GM12874 (cell line): Measurements from ENCODE around the gene HMCN1.

ENCODE experiments used
- CTCF ChIP-seq: IDR thresholded peaks from 2 replicates; pipeline ENCODE4 v1.5.1; 2011; ENCODE audit warnings: low read depth, mild to moderate bottlenecking, control low read depth, low read length, moderate library complexity; ENCODE audit not compliant: insufficient read depth

The HMCN1 gene

GRCh38 chr1:186146974-186147373 is 412.8 kb downstream of the HMCN1 start:
- no peak for TF ChIP-seq CTCF

GRCh38 chr1:186149591-186149990 is 415.4 kb downstream of the HMCN1 start:
- TF ChIP-seq CTCF = no peak

- no peak for TF ChIP-seq CTCF
Observed at GRCh38 chr1:186152227-186152619, 418.0 kb downstream of the HMCN1 start.

- no peak for TF ChIP-seq CTCF
Observed at GRCh38 chr1:186152620-186153239, 418.5 kb downstream of the HMCN1 start.

- TF ChIP-seq CTCF = no peak
Observed at GRCh38 chr1:186154651-186155050, 420.5 kb downstream of the HMCN1 start.

- peak; percentile 50; the same call in 1 of the 2 replicates for TF ChIP-seq CTCF
Observed at GRCh38 chr1:186155594-186155993, 421.4 kb downstream of the HMCN1 start.

GRCh38 chr1:186164773-186165172 is 430.6 kb downstream of the HMCN1 start:
- no peak for TF ChIP-seq CTCF

- TF ChIP-seq CTCF = no peak
Observed at GRCh38 chr1:186165303-186165702, 431.1 kb downstream of the HMCN1 start.
